ENCODE data around the gene CCL14.
"Not testable (repeated sequence)": the region's sequence is repeated elsewhere in the genome, so short reads cannot be mapped to it uniquely, and the experiment has no call there.

The CCL14 gene

DNA sequence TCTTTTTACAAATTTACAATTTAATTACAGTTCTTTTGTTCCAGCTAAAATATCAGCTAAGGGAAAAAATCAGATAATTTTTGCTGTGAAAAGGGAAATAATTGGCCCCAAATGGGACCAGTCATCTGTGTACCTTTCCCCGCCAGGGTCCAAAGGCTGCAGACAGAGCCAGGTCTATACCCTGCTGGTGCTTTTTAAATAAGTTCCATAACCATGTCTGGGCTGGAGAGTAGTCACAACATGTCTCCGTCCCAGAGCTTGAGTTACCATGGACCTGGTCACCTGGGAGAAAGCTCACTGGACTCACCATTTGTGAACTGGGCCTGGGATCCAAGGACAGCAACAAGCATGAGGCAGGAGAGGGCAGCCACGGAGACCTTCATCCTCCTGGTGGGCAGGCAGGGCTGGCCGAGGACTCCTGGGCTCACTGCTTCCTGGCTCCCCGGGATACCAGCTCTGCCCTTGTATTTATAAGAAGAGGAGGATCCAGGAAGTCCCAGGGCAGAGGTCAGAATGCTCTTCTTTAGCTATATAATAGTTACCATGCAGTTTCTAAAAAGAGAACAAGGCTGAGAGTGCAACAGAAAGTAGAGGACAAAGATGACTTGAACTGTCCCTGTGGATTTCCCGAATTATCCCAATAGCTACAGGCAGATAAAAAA, 14.7 kb upstream of the CCL14 start, which contains the start of gene CCL15:
CCL15 (minus strand) TSS at position 444 of the 662 bp plus-strand sequence; CDS start at position 383, 61 bp downstream.
- TF ChIP-seq, protein P1, sequence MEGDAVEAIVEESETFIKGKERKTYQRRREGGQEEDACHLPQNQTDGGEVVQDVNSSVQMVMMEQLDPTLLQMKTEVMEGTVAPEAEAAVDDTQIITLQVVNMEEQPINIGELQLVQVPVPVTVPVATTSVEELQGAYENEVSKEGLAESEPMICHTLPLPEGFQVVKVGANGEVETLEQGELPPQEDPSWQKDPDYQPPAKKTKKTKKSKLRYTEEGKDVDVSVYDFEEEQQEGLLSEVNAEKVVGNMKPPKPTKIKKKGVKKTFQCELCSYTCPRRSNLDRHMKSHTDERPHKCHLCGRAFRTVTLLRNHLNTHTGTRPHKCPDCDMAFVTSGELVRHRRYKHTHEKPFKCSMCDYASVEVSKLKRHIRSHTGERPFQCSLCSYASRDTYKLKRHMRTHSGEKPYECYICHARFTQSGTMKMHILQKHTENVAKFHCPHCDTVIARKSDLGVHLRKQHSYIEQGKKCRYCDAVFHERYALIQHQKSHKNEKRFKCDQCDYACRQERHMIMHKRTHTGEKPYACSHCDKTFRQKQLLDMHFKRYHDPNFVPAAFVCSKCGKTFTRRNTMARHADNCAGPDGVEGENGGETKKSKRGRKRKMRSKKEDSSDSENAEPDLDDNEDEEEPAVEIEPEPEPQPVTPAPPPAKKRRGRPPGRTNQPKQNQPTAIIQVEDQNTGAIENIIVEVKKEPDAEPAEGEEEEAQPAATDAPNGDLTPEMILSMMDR (IDR thresholded peaks at IDR 0.05; ENCODE audit: low read depth, low read length): no peak
- no peak for TF ChIP-seq EZH2phosphoT487 (IDR thresholded peaks at IDR 0.05; ENCODE audit: low read depth)
- Histone ChIP-seq H3K4me2 (ENCODE audit: low read length) (peak within 1 kb of the TSS; percentile 42), H3K79me2 (ENCODE audit: low read length) (no peaks in the 10 kb centered on the region), H3K4me1 (ENCODE audit: low read length) (peaks cover 76% of the 10 kb centered on the region), H3K9ac (ENCODE audit: low read length) (no peak within 1 kb of the TSS), H3K27ac (ENCODE audit: low read length) (no peak within 1 kb of the TSS), H4K20me1 (ENCODE audit: insufficient read depth, low read length) (no peaks in the 10 kb centered on the region), H2AFZ (ENCODE audit: low read depth, low read length) (no peak within 1 kb of the TSS), H3K36me3 (replicated peaks; ENCODE audit: low read depth, low read length) (no peaks in the 10 kb centered on the region), H3K4me3 (ENCODE audit: low read length) (0 out of 2 replicates have a peak within 1 kb of the TSS, but pooled peaks have one; percentile 1), H3K9me3 (ENCODE audit: insufficient read depth, low read length) (no peaks in the 10 kb centered on the region), H3K27me3 (ENCODE audit: low read depth, low read length) (peaks cover 45% of the 10 kb centered on the region)

DNA sequence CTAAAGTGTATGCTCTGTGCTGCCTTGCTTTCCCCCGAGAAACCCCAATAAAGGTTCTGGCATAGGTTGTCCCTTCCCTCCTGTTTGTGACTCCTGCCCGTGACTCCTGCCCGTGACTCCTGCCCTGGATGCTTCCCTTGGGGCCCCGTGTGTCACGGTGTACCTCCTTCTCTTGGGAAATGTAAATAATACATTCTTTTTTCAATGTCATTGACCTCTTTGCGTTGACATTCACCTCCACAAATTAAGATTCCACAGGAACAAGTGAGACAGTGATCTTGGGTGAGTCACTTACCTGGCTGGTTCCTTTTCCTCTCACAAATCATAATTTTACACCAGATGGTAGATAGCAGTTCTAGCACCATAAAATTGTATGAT, 14.2 kb upstream of the CCL14 start:
- H2AFZ ChIP-seq (ENCODE audit: low read depth, low read length): no peak overlapping the region
- TF ChIP-seq, protein P1 (IDR thresholded peaks at IDR 0.05; ENCODE audit: low read depth, low read length): no peak
- TF ChIP-seq EZH2phosphoT487 (IDR thresholded peaks at IDR 0.05; ENCODE audit: low read depth): no peak
- H3K9me3 ChIP-seq (ENCODE audit: insufficient read depth, low read length): no peaks in the 10 kb centered on the region
- peaks cover 77% of the 10 kb centered on the region for H3K4me1 ChIP-seq (ENCODE audit: low read length)
- H3K9ac ChIP-seq (ENCODE audit: low read length): no peak overlapping the region
- H4K20me1 ChIP-seq (ENCODE audit: insufficient read depth, low read length): no peaks in the 10 kb centered on the region
- H3K27ac ChIP-seq (ENCODE audit: low read length): no peak overlapping the region
- no peaks in the 10 kb centered on the region for H3K79me2 ChIP-seq (ENCODE audit: low read length)
- no peaks in the 10 kb centered on the region for H3K36me3 ChIP-seq (replicated peaks; ENCODE audit: low read depth, low read length)
- H3K27me3 ChIP-seq (ENCODE audit: low read depth, low read length): peaks cover 47% of the 10 kb centered on the region
- H3K4me3 ChIP-seq (ENCODE audit: low read length): no peak overlapping the region
- H3K4me2 ChIP-seq (ENCODE audit: low read length): no peak overlapping the region

DNA sequence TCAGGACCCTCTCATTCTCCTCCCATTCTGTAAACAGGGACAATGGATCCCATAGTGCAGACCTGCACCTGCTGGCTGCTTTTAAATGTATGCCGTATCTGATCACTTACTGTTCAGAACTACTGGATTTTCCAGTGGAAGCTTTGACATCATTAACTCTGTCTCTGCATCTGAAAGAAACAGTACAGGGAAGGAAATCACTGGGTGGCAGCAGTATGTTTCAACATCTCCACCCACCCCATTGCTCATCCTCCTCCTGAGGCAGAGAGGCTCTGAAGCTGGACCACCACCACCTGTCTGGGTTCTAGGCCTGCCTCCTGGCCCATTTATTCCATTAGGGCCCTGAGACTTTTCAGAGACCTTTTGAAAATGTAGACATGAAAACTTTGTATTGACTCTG, 12.2 kb upstream of the CCL14 start:
- Histone ChIP-seq H2AFZ (ENCODE audit: low read depth, low read length) (no peak overlapping the region), H3K9ac (ENCODE audit: low read length) (no peak overlapping the region), H3K27ac (ENCODE audit: low read length) (no peak overlapping the region), H3K4me1 (ENCODE audit: low read length) (peaks cover 75% of the 10 kb centered on the region), H4K20me1 (ENCODE audit: insufficient read depth, low read length) (no peaks in the 10 kb centered on the region), H3K36me3 (replicated peaks; ENCODE audit: low read depth, low read length) (no peaks in the 10 kb centered on the region), H3K9me3 (ENCODE audit: insufficient read depth, low read length) (no peaks in the 10 kb centered on the region), H3K27me3 (ENCODE audit: low read depth, low read length) (peaks cover 58% of the 10 kb centered on the region), H3K4me2 (ENCODE audit: low read length) (no peak overlapping the region), H3K4me3 (ENCODE audit: low read length) (no peak overlapping the region), H3K79me2 (ENCODE audit: low read length) (no peaks in the 10 kb centered on the region)
- TF ChIP-seq EZH2phosphoT487 (IDR thresholded peaks at IDR 0.05; ENCODE audit: low read depth): no peak
- TF ChIP-seq, protein P1 (IDR thresholded peaks at IDR 0.05; ENCODE audit: low read depth, low read length): no peak

DNA sequence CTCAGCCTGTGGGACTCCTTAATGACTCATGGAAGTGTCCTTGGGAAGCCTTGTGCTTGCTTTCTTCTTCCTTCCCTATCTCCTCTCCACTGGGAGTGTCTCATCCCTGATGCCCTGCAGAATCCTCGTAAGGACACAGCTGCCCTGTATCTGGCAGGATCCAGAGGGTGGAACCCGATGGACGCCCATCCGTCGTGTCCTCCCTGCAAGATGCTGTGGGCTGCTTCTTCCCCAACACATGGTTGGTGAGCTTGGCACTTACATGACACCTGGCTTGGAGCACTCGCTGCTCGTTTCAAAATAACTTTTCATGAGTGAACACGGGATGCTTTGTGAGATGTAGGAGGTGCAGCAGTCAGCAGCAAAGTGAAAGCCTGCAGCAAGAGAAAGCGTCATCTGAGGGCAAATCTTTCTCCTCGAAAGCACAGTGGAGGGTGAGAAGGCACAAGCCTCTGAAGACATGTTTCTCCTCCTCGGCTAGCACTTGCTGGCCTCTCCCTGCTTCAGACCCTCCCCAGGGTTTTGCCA, 11.6 kb upstream of the CCL14 start:
- Histone ChIP-seq H4K20me1 (ENCODE audit: insufficient read depth, low read length) (no peaks in the 10 kb centered on the region), H3K9ac (ENCODE audit: low read length) (no peak overlapping the region), H3K27ac (ENCODE audit: low read length) (no peak overlapping the region), H3K4me3 (ENCODE audit: low read length) (no peak overlapping the region), H3K27me3 (ENCODE audit: low read depth, low read length) (peaks cover 65% of the 10 kb centered on the region), H3K4me1 (ENCODE audit: low read length) (peaks cover 70% of the 10 kb centered on the region), H3K4me2 (ENCODE audit: low read length) (peak overlapping the region; percentile 23), H3K79me2 (ENCODE audit: low read length) (no peaks in the 10 kb centered on the region), H3K36me3 (replicated peaks; ENCODE audit: low read depth, low read length) (no peaks in the 10 kb centered on the region), H3K9me3 (ENCODE audit: insufficient read depth, low read length) (no peaks in the 10 kb centered on the region), H2AFZ (ENCODE audit: low read depth, low read length) (no peak overlapping the region)
- no peak for TF ChIP-seq EZH2phosphoT487 (IDR thresholded peaks at IDR 0.05; ENCODE audit: low read depth)

DNA sequence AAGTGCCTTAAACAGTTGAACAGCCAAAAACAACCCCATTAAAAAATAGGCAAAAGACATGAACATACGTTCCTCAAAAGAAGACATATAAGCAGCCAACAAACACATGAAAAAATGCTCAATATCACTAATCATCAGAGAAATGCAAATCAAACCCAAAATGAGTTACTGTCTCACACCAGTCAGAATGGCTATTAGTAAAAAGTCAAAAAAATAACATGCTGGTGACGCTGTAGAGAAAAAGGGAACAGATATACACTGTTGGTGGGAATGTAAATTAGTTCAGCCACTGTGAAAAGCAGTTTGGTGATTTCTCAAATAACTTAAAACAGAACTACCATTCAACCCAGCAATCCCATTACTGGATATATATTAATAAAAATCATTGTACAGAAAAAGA, 8.8 kb upstream of the CCL14 start:
- H3K4me3 ChIP-seq (ENCODE audit: low read length); H3K9me3 ChIP-seq (ENCODE audit: insufficient read depth, low read length): not testable (repeated sequence)

More for the DNA sequence above, 8.8 kb upstream of the CCL14 start:
- H3K36me3 ChIP-seq (replicated peaks; ENCODE audit: low read depth, low read length); H3K9ac ChIP-seq (ENCODE audit: low read length); H4K20me1 ChIP-seq (ENCODE audit: insufficient read depth, low read length); H3K79me2 ChIP-seq (ENCODE audit: low read length); H2AFZ ChIP-seq (ENCODE audit: low read depth, low read length); H3K27ac ChIP-seq (ENCODE audit: low read length): not testable (repeated sequence)
- H3K27me3 ChIP-seq (ENCODE audit: low read depth, low read length): peaks cover 72% of the 10 kb centered on the region
- peak overlapping the region; percentile 45 for H3K4me2 ChIP-seq (ENCODE audit: low read length)
- peaks cover 45% of the 10 kb centered on the region for H3K4me1 ChIP-seq (ENCODE audit: low read length)

Measured in OCI-LY3 (cell line).